HepG2 (cell line): Measurements from ENCODE around the gene KCTD6. TPM values are rescaled to one million over a fixed set of nuclear protein-coding genes. Genes with fewer than 3 reads are reported as not detected.

Experiments used
- CBX5 ChIP-seq: sonication (generic); formaldehyde crosslinking; IDR thresholded peaks from 2 replicates; pipeline ENCODE4 v1.4.0; 2020; ENCODE audit warnings: missing genetic modification reagents, borderline replicate concordance
- DPF2 ChIP-seq: sonication (generic); formaldehyde crosslinking; IDR thresholded peaks from 2 replicates; pipeline ENCODE4 v1.4.0; 2020; ENCODE audit warnings: mild to moderate bottlenecking, low read depth, missing genetic modification reagents, borderline replicate concordance
- FOXK2 ChIP-seq: fragments of 450-650 bp; IDR thresholded peaks from 2 replicates; pipeline ENCODE4 v1.6.1; 2016
- FOXP1 ChIP-seq, 2 experiments: fragments of 450-650 bp in 1 of 2; IDR thresholded peaks; 2 replicates each; pipeline ENCODE4 v1.6.1; 2017 to 2018; ENCODE audit warnings: antibody characterized with exemption in 1 of 2
- HNRNPLL ChIP-seq: fragments of 200-400 bp; formaldehyde crosslinking; IDR thresholded peaks from 2 replicates; pipeline ENCODE4 v1.6.1; 2017; ENCODE audit warnings: mild to moderate bottlenecking, low read depth, low read length; ENCODE audit not compliant: poor library complexity, severe bottlenecking
- KLF11 ChIP-seq: IDR thresholded peaks from 2 replicates; pipeline ENCODE4 v1.6.1; 2016; ENCODE audit warnings: missing compliant biosample characterization
- MED1 ChIP-seq: sonication (generic); formaldehyde crosslinking; IDR thresholded peaks from 2 replicates; pipeline ENCODE4 v1.4.0; 2020; ENCODE audit warnings: missing genetic modification reagents
- NFRKB ChIP-seq: fragments of 450-650 bp; IDR thresholded peaks from 2 replicates; pipeline ENCODE4 v1.6.1; 2017
- PRMT3 ChIP-seq: sonication (generic); formaldehyde crosslinking; IDR thresholded peaks from 2 replicates; pipeline ENCODE4 v1.8.1; 2022; ENCODE audit warnings: low read depth, mild to moderate bottlenecking, moderate library complexity, missing genetic modification reagents, borderline replicate concordance
- RFXAP ChIP-seq: sonication (generic); formaldehyde crosslinking; IDR thresholded peaks from 2 replicates; pipeline ENCODE4 v1.4.0; 2020; ENCODE audit warnings: missing genetic modification reagents, borderline replicate concordance
- SPEN ChIP-seq: sonication (generic); formaldehyde crosslinking; IDR thresholded peaks from 2 replicates; pipeline ENCODE4 v1.5.1; 2020; ENCODE audit warnings: low read depth, mild to moderate bottlenecking, missing genetic modification reagents
- STAG1 ChIP-seq: sonication (generic); formaldehyde crosslinking; IDR thresholded peaks from 2 replicates; pipeline ENCODE4 v1.4.0; 2020; ENCODE audit warnings: missing genetic modification reagents
- TARDBP ChIP-seq: sonication (generic); formaldehyde crosslinking; IDR thresholded peaks from 2 replicates; pipeline ENCODE4 v1.8.0; 2022; ENCODE audit warnings: mild to moderate bottlenecking, missing genetic modification reagents
- TEF ChIP-seq: sonication (generic); formaldehyde crosslinking; IDR thresholded peaks from 2 replicates; pipeline ENCODE4 v1.5.0; 2020; ENCODE audit warnings: missing genetic modification reagents
- YEATS4 ChIP-seq: sonication (generic); formaldehyde crosslinking; IDR thresholded peaks from 2 replicates; pipeline ENCODE4 v1.4.0; 2020; ENCODE audit warnings: missing genetic modification reagents, borderline replicate concordance
- ZFAT ChIP-seq: sonication (generic); formaldehyde crosslinking; conservative IDR thresholded peaks from 2 replicates; pipeline ENCODE4 v1.8.1; 2023; ENCODE audit warnings: missing genetic modification reagents, inconsistent platforms
- ZFP41 ChIP-seq: sonication (generic); formaldehyde crosslinking; IDR thresholded peaks from 2 replicates; pipeline ENCODE4 v1.4.0; 2020; ENCODE audit warnings: mild to moderate bottlenecking, missing genetic modification reagents, borderline replicate concordance
- ZFX ChIP-seq: sonication (generic); formaldehyde crosslinking; IDR thresholded peaks from 2 replicates; pipeline ENCODE4 v1.4.0; 2020; ENCODE audit warnings: mild to moderate bottlenecking, low read depth, missing genetic modification reagents, moderate library complexity
- ZFY ChIP-seq: sonication (generic); formaldehyde crosslinking; IDR thresholded peaks from 2 replicates; pipeline ENCODE4 v1.4.0; 2020; ENCODE audit warnings: missing genetic modification reagents
- ZMYM4 ChIP-seq: sonication (generic); formaldehyde crosslinking; IDR thresholded peaks from 2 replicates; pipeline ENCODE4 v1.8.1; 2023; ENCODE audit warnings: mild to moderate bottlenecking, missing genetic modification reagents
- ZNF224 ChIP-seq: sonication (generic); formaldehyde crosslinking; IDR thresholded peaks from 2 replicates; pipeline ENCODE4 v1.5.0; 2020; ENCODE audit warnings: mild to moderate bottlenecking, missing genetic modification reagents
- ZNF234 ChIP-seq: sonication (generic); formaldehyde crosslinking; conservative IDR thresholded peaks from 2 replicates; pipeline ENCODE4 v1.5.1; 2020; ENCODE audit warnings: mild to moderate bottlenecking, missing genetic modification reagents
- ZNF264 ChIP-seq: sonication (generic); formaldehyde crosslinking; IDR thresholded peaks from 2 replicates; pipeline ENCODE4 v1.4.0; 2020; ENCODE audit warnings: missing genetic modification reagents
- ZNF772 ChIP-seq: sonication (generic); formaldehyde crosslinking; IDR thresholded peaks from 2 replicates; pipeline ENCODE4 v1.5.0; 2020; ENCODE audit warnings: mild to moderate bottlenecking, missing genetic modification reagents
- polyA plus RNA-seq, 8 experiments: library from polyadenylated mRNA; depleted of rRNA in 3 of 8; stranded (reverse) in 7 of 8; unstranded in 1 of 8; fragments of >200 nt; fragmentation: Illumina TruSeq in 4 of 8; extraction: Trizol in 4 of 8; gene quantifications; 2 replicates each; pipeline versions ENCODE4 v1.2.1 to v1.2.3, GENCODE V29; 2011 to 2016; ENCODE audit warnings: low read depth in 4 of 8, missing spikeins in 1 of 8, mixed read lengths in 1 of 8; ENCODE audit not compliant: insufficient read depth in 1 of 8
- total RNA-seq, 5 experiments: library from RNA; depleted of rRNA; stranded (reverse); fragments of >200 nt; fragmentation: Illumina TruSeq; extraction: Trizol; gene quantifications; 2 replicates each; pipeline ENCODE4 v1.2.3, GENCODE V29; 2016; ENCODE audit warnings: low read depth in 1 of 5
- TF ChIP-seq, protein P1 (sequence below): sonication (generic); formaldehyde crosslinking; IDR thresholded peaks from 2 replicates; pipeline ENCODE4 v1.8.1; 2023; ENCODE audit warnings: mild to moderate bottlenecking, moderate library complexity, missing genetic modification reagents
- TF ChIP-seq, protein P2 (sequence below): IDR thresholded peaks from 2 replicates; pipeline ENCODE4 v1.6.1; 2012; ENCODE audit warnings: low read depth, low read length, improper control_type of control experiment
- TF ChIP-seq, protein P3 (sequence below): sonication (generic); formaldehyde crosslinking; IDR thresholded peaks from 2 replicates; pipeline ENCODE4 v1.8.0; 2022; ENCODE audit warnings: mild to moderate bottlenecking, missing genetic modification reagents, moderate library complexity

The KCTD6 gene
- total and polyA plus RNA-seq, 2 of the 13 experiments (the other 11 are each of a cell fraction or from before 2014, with no cell fraction given) = 13.4 to 14.2 TPM

DNA sequence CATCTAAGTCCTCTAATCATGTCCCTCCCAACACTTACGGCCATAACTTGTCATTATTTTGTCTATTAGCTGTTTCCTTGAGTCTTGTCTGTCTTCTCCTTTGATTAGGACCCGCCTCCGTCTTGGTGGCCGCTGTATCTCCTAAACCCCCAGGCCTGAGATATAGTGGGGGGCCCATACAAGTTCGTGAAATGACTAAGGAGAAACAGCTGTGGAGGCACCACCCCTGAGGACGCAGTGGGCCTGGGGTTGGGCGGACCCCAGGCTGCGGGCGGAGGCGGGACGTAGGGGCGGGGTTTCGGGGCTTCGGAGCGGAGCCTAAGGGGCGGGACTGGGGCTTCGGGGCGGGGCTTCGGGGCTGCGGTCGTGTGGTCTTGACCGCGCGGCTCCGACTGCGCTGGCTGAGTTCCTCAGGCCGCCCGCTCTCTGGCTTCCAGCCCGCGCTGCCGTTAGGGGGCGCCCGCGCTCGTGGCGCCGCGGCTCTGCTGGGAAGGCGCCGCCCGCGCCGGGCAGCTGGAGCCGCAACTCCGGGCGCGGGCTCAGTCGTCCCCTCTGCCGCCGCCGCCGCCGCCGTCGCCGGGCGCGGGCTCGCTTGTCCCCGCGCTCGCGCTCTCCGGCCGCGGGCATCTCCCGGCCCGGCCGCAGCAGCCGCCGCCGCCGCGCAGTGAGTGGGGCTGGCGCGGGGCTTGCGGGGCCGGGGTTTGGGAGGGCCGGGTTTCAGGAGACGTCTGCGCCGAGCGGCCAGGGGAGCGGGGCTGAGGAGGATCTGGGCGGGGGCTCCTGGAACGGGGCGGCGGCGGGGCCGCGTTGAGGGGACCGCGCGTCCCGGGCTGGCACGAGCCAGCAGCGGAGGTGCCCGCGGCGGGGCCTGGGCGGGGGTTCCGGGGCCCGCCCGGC is at the start of gene KCTD6 (continued):
- TF ChIP-seq, protein P1, sequence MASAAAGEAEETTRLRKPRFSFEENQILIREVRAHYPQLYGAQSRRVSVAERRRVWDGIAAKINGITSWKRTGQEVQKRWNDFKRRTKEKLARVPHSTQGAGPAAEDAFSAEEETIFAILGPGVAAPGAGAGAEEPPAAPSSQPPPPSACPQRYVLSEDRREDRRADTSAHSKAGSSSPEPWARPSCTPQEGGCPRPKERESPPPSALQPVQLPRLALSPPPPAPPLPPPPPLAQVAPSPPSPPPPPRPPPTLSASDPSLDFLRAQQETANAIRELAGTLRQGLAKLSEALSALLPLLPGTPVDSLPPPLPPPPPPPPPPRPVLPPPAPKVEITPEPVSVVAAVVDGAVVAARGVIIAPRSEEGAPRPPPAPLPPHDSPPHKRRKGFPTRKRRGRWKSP (CRISPR knock-in tag) = peak; percentile 58; the same call in 1 of the 2 replicates
- TF ChIP-seq KLF11 (CRISPR knock-in tag) (no peak), DPF2 (CRISPR knock-in tag) (no peak), FOXK2 (no peak), FOXP1 (IDR thresholded peaks at IDR 0.05) (no peak), FOXP1 (CRISPR knock-in tag; IDR thresholded peaks at IDR 0.05) (no peak), ZNF234 (CRISPR knock-in tag) (no peak), ZFX (peak; percentile 48; the same call in 1 of the 2 replicates), MED1 (CRISPR knock-in tag) (peak; percentile 79), ZNF224 (CRISPR knock-in tag) (no peak), ZNF264 (CRISPR knock-in tag) (no peak), ZFP41 (no peak), SPEN (CRISPR knock-in tag) (peak; percentile 49; the same call in 1 of the 2 replicates), RFXAP (no peak), PRMT3 (no peak), ZNF772 (no peak), TARDBP (CRISPR knock-in tag) (no peak), HNRNPLL (no peak), NFRKB (no peak), ZFAT (CRISPR knock-in tag) (no peak), TEF (no peak), ZFY (CRISPR knock-in tag) (peak; percentile 52), CBX5 (CRISPR knock-in tag) (no peak), STAG1 (peak; percentile 83), YEATS4 (peak; percentile 66; the same call in 1 of the 2 replicates), ZMYM4 (peak; percentile 75)
- TF ChIP-seq, protein P2, sequence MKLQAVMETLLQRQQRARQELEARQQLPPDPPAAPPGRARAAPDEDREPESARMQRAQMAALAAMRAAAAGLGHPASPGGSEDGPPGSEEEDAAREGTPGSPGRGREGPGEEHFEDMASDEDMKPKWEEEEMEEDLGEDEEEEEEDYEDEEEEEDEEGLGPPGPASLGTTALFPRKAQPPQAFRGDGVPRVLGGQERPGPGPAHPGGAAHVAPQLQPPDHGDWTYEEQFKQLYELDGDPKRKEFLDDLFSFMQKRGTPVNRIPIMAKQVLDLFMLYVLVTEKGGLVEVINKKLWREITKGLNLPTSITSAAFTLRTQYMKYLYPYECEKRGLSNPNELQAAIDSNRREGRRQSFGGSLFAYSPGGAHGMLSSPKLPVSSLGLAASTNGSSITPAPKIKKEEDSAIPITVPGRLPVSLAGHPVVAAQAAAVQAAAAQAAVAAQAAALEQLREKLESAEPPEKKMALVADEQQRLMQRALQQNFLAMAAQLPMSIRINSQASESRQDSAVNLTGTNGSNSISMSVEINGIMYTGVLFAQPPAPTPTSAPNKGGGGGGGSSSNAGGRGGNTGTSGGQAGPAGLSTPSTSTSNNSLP = no peak
- TF ChIP-seq, protein P3, sequence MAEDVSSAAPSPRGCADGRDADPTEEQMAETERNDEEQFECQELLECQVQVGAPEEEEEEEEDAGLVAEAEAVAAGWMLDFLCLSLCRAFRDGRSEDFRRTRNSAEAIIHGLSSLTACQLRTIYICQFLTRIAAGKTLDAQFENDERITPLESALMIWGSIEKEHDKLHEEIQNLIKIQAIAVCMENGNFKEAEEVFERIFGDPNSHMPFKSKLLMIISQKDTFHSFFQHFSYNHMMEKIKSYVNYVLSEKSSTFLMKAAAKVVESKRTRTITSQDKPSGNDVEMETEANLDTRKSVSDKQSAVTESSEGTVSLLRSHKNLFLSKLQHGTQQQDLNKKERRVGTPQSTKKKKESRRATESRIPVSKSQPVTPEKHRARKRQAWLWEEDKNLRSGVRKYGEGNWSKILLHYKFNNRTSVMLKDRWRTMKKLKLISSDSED = no peak
